Stimulated activated CD8-positive, alpha-beta memory T cell treated with anti-CD3 and anti-CD28 coated beads, Interleukin-7, amount 100 ng/mL, for 1 hour (primary cell): ENCODE results near the gene IL2RA.
"Not testable (repeated sequence)": the region's sequence is repeated elsewhere in the genome, so short reads cannot be mapped to it uniquely, and the experiment has no call there.

Experiments
- DNase-seq, 2 donors: peaks; one replicate each; pipeline ENCODE4 v3.0.0-alpha.2; 2020; ENCODE audit warnings: low read depth in 2 of 2

IL2RA gene

GRCh38 chr10:6062101-6062771 lies at the start of gene IL2RA:
TSS of gene IL2RA (minus strand) at chr10:6062367. CDS start at chr10:6062151, 216 bp downstream.
- peak in 1 of 2 donors; percentile 37 for DNase-seq

GRCh38 chr10:6110136-6110535 lies 48.0 kb upstream of the IL2RA start:
- no peak for DNase-seq

- no peak for DNase-seq
Observed at GRCh38 chr10:6109444-6109775, 47.2 kb upstream of the IL2RA start.

GRCh38 chr10:6108631-6109443 lies 46.7 kb upstream of the IL2RA start:
- no peak for DNase-seq

GRCh38 chr10:6108072-6108471 lies 45.9 kb upstream of the IL2RA start:
- DNase-seq = no peak

GRCh38 chr10:6107616-6108015 lies 45.4 kb upstream of the IL2RA start:
- DNase-seq = not testable (repeated sequence)

GRCh38 chr10:6103591-6103990 lies 41.4 kb upstream of the IL2RA start:
- DNase-seq = no peak

GRCh38 chr10:6102128-6102527 lies 40.0 kb upstream of the IL2RA start:
- DNase-seq = no peak

- DNase-seq = no peak
Observed at GRCh38 chr10:6101181-6101580, 39.0 kb upstream of the IL2RA start.

GRCh38 chr10:6100370-6100769 lies 38.2 kb upstream of the IL2RA start:
- DNase-seq = no peak

GRCh38 chr10:6098156-6098555 lies 36.0 kb upstream of the IL2RA start:
- no peak for DNase-seq

- no peak for DNase-seq
Observed at GRCh38 chr10:6097063-6097462, 34.9 kb upstream of the IL2RA start.

- DNase-seq = no peak
Observed at GRCh38 chr10:6095810-6096570, 33.8 kb upstream of the IL2RA start.

- no peak for DNase-seq
Observed at GRCh38 chr10:6092731-6093130, 30.6 kb upstream of the IL2RA start.

GRCh38 chr10:6091630-6092029 lies 29.5 kb upstream of the IL2RA start:
- no peak for DNase-seq

- no peak for DNase-seq
Observed at GRCh38 chr10:6089334-6090219, 27.4 kb upstream of the IL2RA start.

- peak; percentile 97 to 98 for DNase-seq
Observed at GRCh38 chr10:6088721-6089333, 26.7 kb upstream of the IL2RA start, which contains the start of gene RBM17. TSS of gene RBM17 (plus strand) at chr10:6089034. CDS start at chr10:6097066, 8,032 bp downstream.

GRCh38 chr10:6086375-6087233 lies 24.4 kb upstream of the IL2RA start:
- peak; percentile 61 to 74 for DNase-seq

GRCh38 chr10:6083523-6084475 lies 21.6 kb upstream of the IL2RA start:
- no peak for DNase-seq
